HepG2 (cell line): Measurements from ENCODE around the gene REEP6. TPM values are rescaled to one million over a fixed set of nuclear protein-coding genes. Genes with fewer than 3 reads are reported as not detected.
A peak's percentile ranks its signal among the peaks of the same experiment; 100 is the strongest.

Source experiments
- ARNT2 ChIP-seq: sonication (generic); formaldehyde crosslinking; IDR thresholded peaks from 2 replicates; pipeline ENCODE4 v1.8.0; 2022; ENCODE audit warnings: mild to moderate bottlenecking, low read depth, missing genetic modification reagents, moderate library complexity
- GLI4 ChIP-seq: sonication (generic); formaldehyde crosslinking; IDR thresholded peaks from 2 replicates; pipeline ENCODE4 v1.5.1; 2020; ENCODE audit warnings: missing genetic modification reagents, mild to moderate bottlenecking, moderate library complexity, borderline replicate concordance
- KDM1A ChIP-seq: IDR thresholded peaks from 2 replicates; pipeline ENCODE4 v1.6.1; 2016; ENCODE audit warnings: missing compliant biosample characterization
- TAF15 ChIP-seq: fragments of 200-400 bp; formaldehyde crosslinking; IDR thresholded peaks from one replicate; pipeline ENCODE4 v1.6.1; 2018; ENCODE audit warnings: mild to moderate bottlenecking, low read depth, low read length; ENCODE audit not compliant: poor library complexity, severe bottlenecking
- ZNF460 ChIP-seq: sonication (generic); formaldehyde crosslinking; IDR thresholded peaks from 2 replicates; pipeline ENCODE4 v1.5.1; 2020; ENCODE audit warnings: missing genetic modification reagents, mild to moderate bottlenecking, borderline replicate concordance
- ZNF543 ChIP-seq: sonication (generic); formaldehyde crosslinking; IDR thresholded peaks from 2 replicates; pipeline ENCODE4 v1.4.0; 2020; ENCODE audit warnings: mild to moderate bottlenecking, missing genetic modification reagents
- ZNF562 ChIP-seq: sonication (generic); formaldehyde crosslinking; IDR thresholded peaks from 2 replicates; pipeline ENCODE4 v1.8.0; 2022; ENCODE audit warnings: missing genetic modification reagents, borderline replicate concordance
- ZNF572 ChIP-seq: sonication (generic); formaldehyde crosslinking; IDR thresholded peaks from 2 replicates; pipeline ENCODE4 v1.5.1; 2020; ENCODE audit warnings: mild to moderate bottlenecking, missing genetic modification reagents
- ZNF788 ChIP-seq: sonication (generic); formaldehyde crosslinking; IDR thresholded peaks from 2 replicates; pipeline ENCODE4 v1.5.0; 2020; ENCODE audit warnings: mild to moderate bottlenecking, missing genetic modification reagents, borderline replicate concordance
- polyA plus RNA-seq, 8 experiments: library from polyadenylated mRNA; depleted of rRNA in 3 of 8; stranded (reverse) in 7 of 8; unstranded in 1 of 8; fragments of >200 nt; fragmentation: Illumina TruSeq in 4 of 8; extraction: Trizol in 4 of 8; gene quantifications; 2 replicates each; pipeline versions ENCODE4 v1.2.1 to v1.2.3, GENCODE V29; 2011 to 2016; ENCODE audit warnings: low read depth in 4 of 8, missing spikeins in 1 of 8, mixed read lengths in 1 of 8; ENCODE audit not compliant: insufficient read depth in 1 of 8
- total RNA-seq, 5 experiments: library from RNA; depleted of rRNA; stranded (reverse); fragments of >200 nt; fragmentation: Illumina TruSeq; extraction: Trizol; gene quantifications; 2 replicates each; pipeline ENCODE4 v1.2.3, GENCODE V29; 2016; ENCODE audit warnings: low read depth in 1 of 5
- TF ChIP-seq, protein P1 (sequence below): sonication (generic); formaldehyde crosslinking; conservative IDR thresholded peaks from 2 replicates; pipeline ENCODE4 v1.5.0; 2020; ENCODE audit warnings: missing genetic modification reagents
- TF ChIP-seq, protein P2 (sequence below): sonication (generic); formaldehyde crosslinking; IDR thresholded peaks from 2 replicates; pipeline ENCODE4 v1.4.0; 2020; ENCODE audit warnings: mild to moderate bottlenecking, missing genetic modification reagents, borderline replicate concordance
- TF ChIP-seq, protein P3 (sequence below): sonication (generic); formaldehyde crosslinking; IDR thresholded peaks from 2 replicates; pipeline ENCODE4 v1.4.0; 2020; ENCODE audit warnings: missing genetic modification reagents
- TF ChIP-seq, protein P4 (sequence below): IDR thresholded peaks from 2 replicates; pipeline ENCODE4 v1.6.1; 2016; ENCODE audit warnings: missing compliant biosample characterization, missing genetic modification reagents, borderline replicate concordance
- TF ChIP-seq, protein P5 (sequence below): sonication (generic); formaldehyde crosslinking; IDR thresholded peaks from 2 replicates; pipeline ENCODE4 v1.5.0; 2020; ENCODE audit warnings: mild to moderate bottlenecking, missing genetic modification reagents, borderline replicate concordance

Gene REEP6
- total and polyA plus RNA-seq, 2 of the 13 experiments (the other 11 are each of a cell fraction or from before 2014, with no cell fraction given): 10.0 to 28.8 TPM

DNA sequence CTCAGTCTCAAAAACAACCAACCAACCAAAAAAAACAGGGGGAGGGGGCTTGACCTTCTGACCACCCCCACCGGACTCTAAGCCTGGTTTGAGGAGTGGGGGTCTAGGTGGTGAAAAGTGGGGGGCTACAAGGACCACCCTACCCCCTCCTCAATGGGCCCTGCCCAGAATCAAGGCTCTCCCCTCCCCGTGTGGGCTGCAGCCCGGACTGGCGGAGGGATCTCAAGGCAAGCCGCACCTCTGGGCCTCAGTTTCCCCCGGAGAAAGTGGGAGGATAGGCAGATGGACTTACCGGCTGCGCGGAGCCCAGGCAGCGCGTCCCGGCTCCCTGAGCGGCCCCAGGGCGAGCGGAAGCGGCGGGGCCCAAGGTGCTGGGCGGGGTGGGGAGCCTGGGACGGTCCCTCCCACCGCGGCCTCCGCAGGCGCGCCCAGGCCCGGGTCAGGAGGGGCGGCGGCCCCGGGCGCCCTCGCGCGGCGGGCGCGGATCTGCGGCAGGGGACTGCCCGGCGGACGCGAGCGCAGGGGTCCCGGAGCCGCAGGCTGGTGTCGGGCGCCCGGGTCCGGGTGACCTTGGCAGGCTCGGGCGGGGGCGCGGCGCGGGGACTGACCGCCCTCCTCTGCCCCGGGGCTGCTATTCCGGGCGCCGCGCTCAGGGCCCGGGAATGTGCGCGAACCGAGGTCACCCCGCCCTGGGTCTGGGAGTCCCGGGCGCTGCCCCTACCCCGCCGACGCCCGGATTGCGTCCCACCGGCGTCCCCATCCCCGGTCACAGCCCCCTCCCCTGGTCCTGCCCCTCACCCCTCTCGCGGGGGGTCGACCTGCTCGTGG is 21.9 kb downstream of the REEP6 start, which contains the start of gene ADAMTSL5 (continued):
- TF ChIP-seq, protein P1, sequence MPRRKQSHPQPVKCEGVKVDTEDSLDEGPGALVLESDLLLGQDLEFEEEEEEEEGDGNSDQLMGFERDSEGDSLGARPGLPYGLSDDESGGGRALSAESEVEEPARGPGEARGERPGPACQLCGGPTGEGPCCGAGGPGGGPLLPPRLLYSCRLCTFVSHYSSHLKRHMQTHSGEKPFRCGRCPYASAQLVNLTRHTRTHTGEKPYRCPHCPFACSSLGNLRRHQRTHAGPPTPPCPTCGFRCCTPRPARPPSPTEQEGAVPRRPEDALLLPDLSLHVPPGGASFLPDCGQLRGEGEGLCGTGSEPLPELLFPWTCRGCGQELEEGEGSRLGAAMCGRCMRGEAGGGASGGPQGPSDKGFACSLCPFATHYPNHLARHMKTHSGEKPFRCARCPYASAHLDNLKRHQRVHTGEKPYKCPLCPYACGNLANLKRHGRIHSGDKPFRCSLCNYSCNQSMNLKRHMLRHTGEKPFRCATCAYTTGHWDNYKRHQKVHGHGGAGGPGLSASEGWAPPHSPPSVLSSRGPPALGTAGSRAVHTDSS: no peak
- TF ChIP-seq KDM1A (CRISPR knock-in tag) (peak; percentile 99), ZNF572 (CRISPR knock-in tag) (no peak), ZNF562 (no peak), ZNF788 (CRISPR knock-in tag) (no peak), GLI4 (no peak), ZNF543 (CRISPR knock-in tag) (no peak), ARNT2 (CRISPR knock-in tag) (peak; percentile 56; the same call in 1 of the 2 replicates), ZNF460 (CRISPR knock-in tag) (no peak), TAF15 (no peak)
- TF ChIP-seq, protein P2, sequence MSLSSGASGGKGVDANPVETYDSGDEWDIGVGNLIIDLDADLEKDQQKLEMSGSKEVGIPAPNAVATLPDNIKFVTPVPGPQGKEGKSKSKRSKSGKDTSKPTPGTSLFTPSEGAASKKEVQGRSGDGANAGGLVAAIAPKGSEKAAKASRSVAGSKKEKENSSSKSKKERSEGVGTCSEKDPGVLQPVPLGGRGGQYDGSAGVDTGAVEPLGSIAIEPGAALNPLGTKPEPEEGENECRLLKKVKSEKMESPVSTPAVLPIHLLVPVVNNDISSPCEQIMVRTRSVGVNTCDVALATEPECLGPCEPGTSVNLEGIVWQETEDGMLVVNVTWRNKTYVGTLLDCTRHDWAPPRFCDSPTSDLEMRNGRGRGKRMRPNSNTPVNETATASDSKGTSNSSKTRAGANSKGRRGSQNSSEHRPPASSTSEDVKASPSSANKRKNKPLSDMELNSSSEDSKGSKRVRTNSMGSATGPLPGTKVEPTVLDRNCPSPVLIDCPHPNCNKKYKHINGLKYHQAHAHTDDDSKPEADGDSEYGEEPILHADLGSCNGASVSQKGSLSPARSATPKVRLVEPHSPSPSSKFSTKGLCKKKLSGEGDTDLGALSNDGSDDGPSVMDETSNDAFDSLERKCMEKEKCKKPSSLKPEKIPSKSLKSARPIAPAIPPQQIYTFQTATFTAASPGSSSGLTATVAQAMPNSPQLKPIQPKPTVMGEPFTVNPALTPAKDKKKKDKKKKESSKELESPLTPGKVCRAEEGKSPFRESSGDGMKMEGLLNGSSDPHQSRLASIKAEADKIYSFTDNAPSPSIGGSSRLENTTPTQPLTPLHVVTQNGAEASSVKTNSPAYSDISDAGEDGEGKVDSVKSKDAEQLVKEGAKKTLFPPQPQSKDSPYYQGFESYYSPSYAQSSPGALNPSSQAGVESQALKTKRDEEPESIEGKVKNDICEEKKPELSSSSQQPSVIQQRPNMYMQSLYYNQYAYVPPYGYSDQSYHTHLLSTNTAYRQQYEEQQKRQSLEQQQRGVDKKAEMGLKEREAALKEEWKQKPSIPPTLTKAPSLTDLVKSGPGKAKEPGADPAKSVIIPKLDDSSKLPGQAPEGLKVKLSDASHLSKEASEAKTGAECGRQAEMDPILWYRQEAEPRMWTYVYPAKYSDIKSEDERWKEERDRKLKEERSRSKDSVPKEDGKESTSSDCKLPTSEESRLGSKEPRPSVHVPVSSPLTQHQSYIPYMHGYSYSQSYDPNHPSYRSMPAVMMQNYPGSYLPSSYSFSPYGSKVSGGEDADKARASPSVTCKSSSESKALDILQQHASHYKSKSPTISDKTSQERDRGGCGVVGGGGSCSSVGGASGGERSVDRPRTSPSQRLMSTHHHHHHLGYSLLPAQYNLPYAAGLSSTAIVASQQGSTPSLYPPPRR (CRISPR knock-in tag): no peak
- TF ChIP-seq, protein P3, sequence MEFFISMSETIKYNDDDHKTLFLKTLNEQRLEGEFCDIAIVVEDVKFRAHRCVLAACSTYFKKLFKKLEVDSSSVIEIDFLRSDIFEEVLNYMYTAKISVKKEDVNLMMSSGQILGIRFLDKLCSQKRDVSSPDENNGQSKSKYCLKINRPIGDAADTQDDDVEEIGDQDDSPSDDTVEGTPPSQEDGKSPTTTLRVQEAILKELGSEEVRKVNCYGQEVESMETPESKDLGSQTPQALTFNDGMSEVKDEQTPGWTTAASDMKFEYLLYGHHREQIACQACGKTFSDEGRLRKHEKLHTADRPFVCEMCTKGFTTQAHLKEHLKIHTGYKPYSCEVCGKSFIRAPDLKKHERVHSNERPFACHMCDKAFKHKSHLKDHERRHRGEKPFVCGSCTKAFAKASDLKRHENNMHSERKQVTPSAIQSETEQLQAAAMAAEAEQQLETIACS (CRISPR knock-in tag): peak; percentile 36; the same call in 1 of the 2 replicates
- TF ChIP-seq, protein P4, sequence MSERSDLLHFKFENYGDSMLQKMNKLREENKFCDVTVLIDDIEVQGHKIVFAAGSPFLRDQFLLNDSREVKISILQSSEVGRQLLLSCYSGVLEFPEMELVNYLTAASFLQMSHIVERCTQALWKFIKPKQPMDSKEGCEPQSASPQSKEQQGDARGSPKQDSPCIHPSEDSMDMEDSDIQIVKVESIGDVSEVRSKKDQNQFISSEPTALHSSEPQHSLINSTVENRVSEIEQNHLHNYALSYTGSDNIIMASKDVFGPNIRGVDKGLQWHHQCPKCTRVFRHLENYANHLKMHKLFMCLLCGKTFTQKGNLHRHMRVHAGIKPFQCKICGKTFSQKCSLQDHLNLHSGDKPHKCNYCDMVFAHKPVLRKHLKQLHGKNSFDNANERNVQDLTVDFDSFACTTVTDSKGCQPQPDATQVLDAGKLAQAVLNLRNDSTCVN (CRISPR knock-in tag): no peak
- TF ChIP-seq, protein P5, sequence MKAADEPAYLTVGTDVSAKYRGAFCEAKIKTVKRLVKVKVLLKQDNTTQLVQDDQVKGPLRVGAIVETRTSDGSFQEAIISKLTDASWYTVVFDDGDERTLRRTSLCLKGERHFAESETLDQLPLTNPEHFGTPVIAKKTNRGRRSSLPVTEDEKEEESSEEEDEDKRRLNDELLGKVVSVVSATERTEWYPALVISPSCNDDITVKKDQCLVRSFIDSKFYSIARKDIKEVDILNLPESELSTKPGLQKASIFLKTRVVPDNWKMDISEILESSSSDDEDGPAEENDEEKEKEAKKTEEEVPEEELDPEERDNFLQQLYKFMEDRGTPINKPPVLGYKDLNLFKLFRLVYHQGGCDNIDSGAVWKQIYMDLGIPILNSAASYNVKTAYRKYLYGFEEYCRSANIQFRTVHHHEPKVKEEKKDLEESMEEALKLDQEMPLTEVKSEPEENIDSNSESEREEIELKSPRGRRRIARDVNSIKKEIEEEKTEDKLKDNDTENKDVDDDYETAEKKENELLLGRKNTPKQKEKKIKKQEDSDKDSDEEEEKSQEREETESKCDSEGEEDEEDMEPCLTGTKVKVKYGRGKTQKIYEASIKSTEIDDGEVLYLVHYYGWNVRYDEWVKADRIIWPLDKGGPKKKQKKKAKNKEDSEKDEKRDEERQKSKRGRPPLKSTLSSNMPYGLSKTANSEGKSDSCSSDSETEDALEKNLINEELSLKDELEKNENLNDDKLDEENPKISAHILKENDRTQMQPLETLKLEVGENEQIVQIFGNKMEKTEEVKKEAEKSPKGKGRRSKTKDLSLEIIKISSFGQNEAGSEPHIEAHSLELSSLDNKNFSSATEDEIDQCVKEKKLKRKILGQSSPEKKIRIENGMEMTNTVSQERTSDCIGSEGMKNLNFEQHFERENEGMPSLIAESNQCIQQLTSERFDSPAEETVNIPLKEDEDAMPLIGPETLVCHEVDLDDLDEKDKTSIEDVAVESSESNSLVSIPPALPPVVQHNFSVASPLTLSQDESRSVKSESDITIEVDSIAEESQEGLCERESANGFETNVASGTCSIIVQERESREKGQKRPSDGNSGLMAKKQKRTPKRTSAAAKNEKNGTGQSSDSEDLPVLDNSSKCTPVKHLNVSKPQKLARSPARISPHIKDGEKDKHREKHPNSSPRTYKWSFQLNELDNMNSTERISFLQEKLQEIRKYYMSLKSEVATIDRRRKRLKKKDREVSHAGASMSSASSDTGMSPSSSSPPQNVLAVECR (CRISPR knock-in tag): no peak; the same call in 1 of the 2 replicates
